Adipocyte (in vitro differentiated cells): Measurements from ENCODE around the gene USP36.

Experiments used
- DNase-seq: peaks from one replicate; pipeline ENCODE4 v3.0.0-alpha.2; 2015; ENCODE audit warnings: low read depth
- H3K27me3 ChIP-seq: replicated peaks from 2 replicates; pipeline ENCODE4 v1.7.0; 2013; ENCODE audit warnings: mild to moderate bottlenecking, low read length, moderate library complexity; ENCODE audit not compliant: control insufficient read depth, insufficient read depth
- H3K36me3 ChIP-seq: 2 replicates; pipeline ENCODE4 v1.7.0; 2013; ENCODE audit warnings: low read length, mild to moderate bottlenecking, moderate library complexity; ENCODE audit not compliant: control insufficient read depth, insufficient read depth, severe bottlenecking
- H3K4me1 ChIP-seq: 2 replicates; pipeline ENCODE4 v1.7.0; 2013; ENCODE audit warnings: mild to moderate bottlenecking, low read length, moderate library complexity; ENCODE audit not compliant: control insufficient read depth, insufficient read depth
- H3K4me3 ChIP-seq: 2 replicates; pipeline ENCODE4 v1.7.0; 2013; ENCODE audit warnings: mild to moderate bottlenecking, low read length, moderate library complexity
- H3K9ac ChIP-seq: 2 replicates; pipeline ENCODE4 v1.7.0; 2013; ENCODE audit warnings: mild to moderate bottlenecking, low read length, moderate library complexity
- H3K9me3 ChIP-seq: 2 replicates; pipeline ENCODE4 v1.7.0; 2013; ENCODE audit warnings: mild to moderate bottlenecking, low read length, moderate library complexity; ENCODE audit not compliant: control insufficient read depth

Gene USP36

GRCh38 chr17:78852709-78853121 lies 12.1 kb upstream of the USP36 start:
- Histone ChIP-seq H3K27me3 (no peaks in the 10 kb centered on the region), H3K36me3 (peaks cover 47% of the 10 kb centered on the region), H3K9me3 (no peaks in the 10 kb centered on the region), H3K9ac (no peak overlapping the region), H3K4me3 (no peak overlapping the region), H3K4me1 (no peaks in the 10 kb centered on the region)
- no peak for DNase-seq

GRCh38 chr17:78849026-78849425 lies 8.4 kb upstream of the USP36 start:
- DNase-seq = no peak
- Histone ChIP-seq H3K9me3 (no peaks in the 10 kb centered on the region), H3K4me1 (no peaks in the 10 kb centered on the region), H3K4me3 (no peak overlapping the region), H3K27me3 (no peaks in the 10 kb centered on the region), H3K9ac (no peak overlapping the region), H3K36me3 (peaks cover 16% of the 10 kb centered on the region)

DNA sequence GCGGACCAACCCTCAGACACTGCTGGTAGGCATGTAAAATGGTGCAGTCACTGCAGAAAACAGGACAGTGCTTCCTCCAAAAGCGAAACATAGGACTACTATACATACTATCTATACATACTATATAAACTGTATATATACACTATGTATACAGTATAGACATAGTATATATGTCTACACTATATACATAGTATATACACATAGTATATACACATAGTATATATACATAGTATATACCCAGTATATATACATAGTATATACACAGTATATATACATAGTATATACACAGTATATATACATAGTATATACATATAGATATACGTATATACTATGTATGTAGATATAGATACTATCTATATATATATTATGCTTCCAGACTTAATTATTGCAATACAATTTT lies 6.4 kb upstream of the USP36 start:
- DNase-seq = no peak
- Histone ChIP-seq H3K27me3 (no peaks in the 10 kb centered on the region), H3K9me3 (no peaks in the 10 kb centered on the region), H3K4me3 (no peak overlapping the region), H3K4me1 (no peaks in the 10 kb centered on the region), H3K9ac (no peak overlapping the region), H3K36me3 (no peaks in the 10 kb centered on the region)

DNA sequence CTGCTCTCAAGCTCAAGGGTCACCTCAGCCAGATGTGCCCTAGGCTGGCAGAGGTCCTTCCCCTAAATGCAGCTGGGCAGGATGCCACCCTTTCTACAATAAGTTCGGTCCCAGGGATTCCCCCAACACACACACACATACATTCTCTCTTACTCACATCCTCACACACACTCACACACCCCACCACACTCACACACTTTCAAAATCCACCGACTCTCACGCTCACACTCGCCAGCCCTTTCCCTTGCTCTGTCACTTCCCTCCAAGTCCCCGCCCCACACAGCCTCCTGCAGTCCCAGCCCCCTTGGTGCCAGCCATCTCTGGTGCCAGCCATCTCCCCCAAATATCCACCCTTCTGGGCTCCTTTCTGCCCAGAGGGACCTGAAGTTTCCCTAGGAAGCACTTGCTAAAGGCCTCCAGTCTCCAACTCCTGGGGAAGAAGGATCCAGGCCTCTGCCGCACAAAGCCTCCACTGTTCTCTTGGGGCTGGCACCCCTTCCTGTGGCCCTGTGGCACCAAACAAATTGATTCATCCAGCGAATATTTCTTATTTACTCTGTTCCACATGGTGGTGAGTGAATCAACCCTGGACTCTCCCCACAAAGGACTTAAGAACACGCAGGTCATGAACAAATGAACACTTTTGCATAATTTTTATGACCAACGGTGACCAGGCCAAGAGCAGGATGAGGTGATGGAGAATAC lies 3.8 kb upstream of the USP36 start:
- no peak overlapping the region for H3K9ac ChIP-seq

DNA sequence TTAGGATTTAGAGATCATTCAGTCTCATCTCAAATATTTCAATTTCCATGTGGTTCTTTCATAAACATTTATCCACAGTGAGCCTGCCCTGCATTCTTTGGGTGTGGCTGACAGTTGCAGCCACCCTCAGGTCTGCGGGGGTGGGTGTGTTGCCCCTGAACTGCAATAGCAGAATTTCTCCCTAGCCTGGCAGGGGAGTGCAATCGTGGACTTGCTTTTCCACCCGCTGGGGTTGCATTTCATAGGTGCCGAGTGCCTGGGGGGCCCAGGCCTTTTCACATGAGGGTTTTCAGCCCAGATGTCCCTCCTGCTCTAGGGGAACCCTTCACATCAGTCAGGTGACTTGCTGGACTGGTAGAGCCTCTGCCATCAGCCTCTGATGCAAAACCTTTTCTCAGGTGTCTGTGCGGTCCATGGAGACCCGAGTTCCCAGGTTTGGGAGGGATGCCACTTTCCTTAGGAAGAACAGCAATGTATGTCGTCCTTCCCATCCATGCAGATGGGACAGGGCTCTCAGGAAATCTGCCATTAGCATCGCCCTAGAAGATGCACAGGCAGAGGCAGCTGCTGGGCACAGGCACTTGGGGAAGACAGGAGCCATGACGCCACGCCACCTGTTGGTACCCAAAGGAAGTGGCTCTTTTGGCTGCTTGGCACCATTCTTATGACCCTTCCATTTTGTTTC lies 2.4 kb upstream of the USP36 start:
- DNase-seq = peak; percentile 35
- no peaks in the 10 kb centered on the region for H3K9me3 ChIP-seq
- H3K27me3 ChIP-seq = no peaks in the 10 kb centered on the region
- no peak overlapping the region for H3K9ac ChIP-seq
- H3K36me3 ChIP-seq = no peaks in the 10 kb centered on the region
- H3K4me1 ChIP-seq = peaks cover 21% of the 10 kb centered on the region
- H3K4me3 ChIP-seq = no peak overlapping the region

More for the DNA sequence above, 3.8 kb upstream of the USP36 start:
- H3K9me3 ChIP-seq = no peaks in the 10 kb centered on the region
- no peak overlapping the region for H3K4me3 ChIP-seq
- H3K27me3 ChIP-seq = no peaks in the 10 kb centered on the region
- no peak for DNase-seq
- no peaks in the 10 kb centered on the region for H3K36me3 ChIP-seq
- peaks cover 9% of the 10 kb centered on the region for H3K4me1 ChIP-seq

- H3K4me3 ChIP-seq = peak overlapping the region; percentile 91
- H3K9ac ChIP-seq = peak overlapping the region; percentile 91
- H3K27me3 ChIP-seq = no peaks in the 10 kb centered on the region
- H3K9me3 ChIP-seq = no peaks in the 10 kb centered on the region
- peaks cover 23% of the 10 kb centered on the region for H3K36me3 ChIP-seq
- DNase-seq = no peak
- peaks cover 24% of the 10 kb centered on the region for H3K4me1 ChIP-seq
Observed at GRCh38 chr17:78840530-78840779, 159 bp downstream of the USP36 start.

GRCh38 chr17:78839762-78840529 lies 668 bp downstream of the USP36 start:
- no peaks in the 10 kb centered on the region for H3K27me3 ChIP-seq
- peak overlapping the region; percentile 91 for H3K4me3 ChIP-seq
- peak overlapping the region; percentile 91 for H3K9ac ChIP-seq
- H3K4me1 ChIP-seq = peaks cover 24% of the 10 kb centered on the region
- DNase-seq = peak; percentile 75
- H3K9me3 ChIP-seq = no peaks in the 10 kb centered on the region
- H3K36me3 ChIP-seq = peaks cover 28% of the 10 kb centered on the region

DNA sequence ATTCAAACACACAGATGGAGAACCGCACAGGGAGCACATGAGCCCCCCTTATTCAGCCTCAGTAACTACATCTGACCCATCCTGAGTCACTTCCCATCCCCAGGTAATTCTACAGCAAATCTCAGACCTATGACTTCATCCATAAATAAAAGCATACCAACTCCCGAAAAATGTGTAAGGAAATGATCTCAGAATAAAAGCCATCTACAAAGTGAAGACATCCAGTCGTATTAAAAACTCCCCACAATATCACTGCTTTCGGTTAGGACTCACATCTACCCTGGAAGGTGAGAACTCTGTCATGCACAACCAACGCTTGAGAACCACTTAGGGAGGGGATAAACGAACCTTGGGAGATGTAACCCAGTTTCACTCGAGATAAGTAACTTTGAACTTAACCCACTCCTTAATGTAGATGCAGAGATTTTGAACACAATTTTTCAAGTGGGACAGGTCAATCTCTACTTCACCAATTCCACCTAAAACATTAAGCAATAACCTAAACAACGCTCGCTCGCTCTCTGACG lies 1.3 kb downstream of the USP36 start:
- Histone ChIP-seq H3K27me3 (no peaks in the 10 kb centered on the region), H3K9ac (peak overlapping the region; percentile 91), H3K36me3 (peaks cover 34% of the 10 kb centered on the region), H3K9me3 (no peaks in the 10 kb centered on the region), H3K4me1 (peaks cover 24% of the 10 kb centered on the region), H3K4me3 (peak overlapping the region; percentile 91)
- DNase-seq = peak; percentile 38

DNA sequence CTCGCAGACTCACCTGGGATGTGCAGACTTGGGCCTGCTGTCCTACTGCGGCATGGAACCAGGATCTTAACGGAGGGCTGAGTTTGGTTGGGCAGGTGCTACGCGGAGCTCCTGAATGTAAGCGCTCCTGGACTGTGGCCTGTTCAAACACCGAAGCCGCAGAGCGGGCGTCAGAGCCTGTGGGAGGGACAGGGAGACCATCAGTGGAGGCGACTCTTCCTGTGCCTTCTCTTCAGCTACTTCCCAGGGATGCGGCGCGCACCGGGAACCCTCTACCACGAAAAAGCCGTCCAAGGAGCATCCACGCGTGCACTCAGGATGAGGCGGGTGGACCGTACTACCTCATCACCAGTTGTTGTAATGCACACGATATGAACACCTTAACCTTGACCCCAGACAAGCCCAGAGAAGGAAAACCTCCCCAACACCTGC lies 2.0 kb downstream of the USP36 start:
- no peaks in the 10 kb centered on the region for H3K27me3 ChIP-seq
- no peaks in the 10 kb centered on the region for H3K9me3 ChIP-seq
- peak overlapping the region; percentile 91 for H3K9ac ChIP-seq
- H3K4me1 ChIP-seq = peaks cover 24% of the 10 kb centered on the region
- DNase-seq = no peak
- peak overlapping the region; percentile 91 for H3K4me3 ChIP-seq
- H3K36me3 ChIP-seq = peaks cover 41% of the 10 kb centered on the region

- Histone ChIP-seq H3K4me3 (no peak overlapping the region), H3K27me3 (no peaks in the 10 kb centered on the region), H3K36me3 (peaks cover 62% of the 10 kb centered on the region), H3K4me1 (peaks cover 21% of the 10 kb centered on the region), H3K9ac (no peak overlapping the region), H3K9me3 (no peaks in the 10 kb centered on the region)
- DNase-seq = no peak
Observed at GRCh38 chr17:78836420-78837021, 4.1 kb downstream of the USP36 start.

DNA sequence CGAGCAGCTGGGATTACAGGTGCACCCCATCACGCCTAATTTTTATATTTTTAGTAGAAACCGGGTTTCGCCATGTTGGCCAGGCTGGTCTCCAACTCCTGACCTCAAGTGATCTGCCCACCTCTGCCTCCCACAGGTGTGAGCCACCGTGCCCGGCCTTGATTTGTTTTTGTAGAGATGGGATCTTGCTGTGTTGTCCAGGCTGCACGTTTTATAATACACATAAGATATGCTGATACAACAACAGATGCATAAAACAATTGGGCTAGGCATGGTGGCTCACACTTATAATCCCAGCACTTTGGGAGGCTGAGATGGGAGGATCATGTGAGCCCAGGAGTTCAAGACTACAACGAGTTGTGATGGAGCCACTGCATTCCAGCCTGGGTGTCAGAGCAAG lies 6.0 kb downstream of the USP36 start:
- DNase-seq = no peak
- H3K4me3 ChIP-seq = no peak overlapping the region
- H3K27me3 ChIP-seq = no peaks in the 10 kb centered on the region
- H3K9me3 ChIP-seq = no peaks in the 10 kb centered on the region
- H3K36me3 ChIP-seq = peaks cover 77% of the 10 kb centered on the region
- peaks cover 16% of the 10 kb centered on the region for H3K4me1 ChIP-seq
- H3K9ac ChIP-seq = no peak overlapping the region
